Mesenchymal stem cell (in vitro differentiated cells and primary cell): ENCODE results near the gene TFPT.
A peak's percentile ranks its signal among the peaks of the same experiment; 100 is the strongest.
"Not testable (repeated sequence)": the region's sequence is repeated elsewhere in the genome, so short reads cannot be mapped to it uniquely, and the experiment has no call there.

Source experiments
- DNase-seq: peaks from one replicate; pipeline ENCODE4 v3.0.0-alpha.2; 2013
- H2AFZ ChIP-seq: one replicate; pipeline ENCODE4 v1.6.1; 2013; ENCODE audit warnings: low read depth, mild to moderate bottlenecking, control low read depth, inconsistent platforms, low read length, moderate library complexity
- H2AK5ac ChIP-seq: 2 replicates; pipeline ENCODE4 v1.6.1; 2013; ENCODE audit warnings: low read length, moderate library complexity, mild to moderate bottlenecking, inconsistent platforms; ENCODE audit not compliant: severe bottlenecking
- H2BK120ac ChIP-seq: one replicate; pipeline ENCODE4 v1.6.1; 2013; ENCODE audit warnings: low read depth, mild to moderate bottlenecking, inconsistent platforms, low read length, moderate library complexity
- H2BK12ac ChIP-seq, 2 experiments: one replicate each; pipeline ENCODE4 v1.6.1; 2013; ENCODE audit warnings: inconsistent platforms in 2 of 2, low read length in 2 of 2, mild to moderate bottlenecking in 2 of 2, moderate library complexity in 2 of 2, control low read depth in 1 of 2
- H2BK15ac ChIP-seq: one replicate; pipeline ENCODE4 v1.6.1; 2013; ENCODE audit warnings: mild to moderate bottlenecking, low read depth, inconsistent platforms; ENCODE audit not compliant: poor library complexity, severe bottlenecking
- H2BK5ac ChIP-seq: 2 replicates; pipeline ENCODE4 v1.6.1; 2013; ENCODE audit warnings: low read depth, mild to moderate bottlenecking, low read length, control low read depth, inconsistent platforms; ENCODE audit not compliant: poor library complexity, severe bottlenecking
- H3K14ac ChIP-seq, 2 experiments: one replicate each; pipeline ENCODE4 v1.6.1; 2013; ENCODE audit warnings: inconsistent platforms in 2 of 2, low read length in 2 of 2, control low read depth in 1 of 2, mild to moderate bottlenecking in 1 of 2, moderate library complexity in 1 of 2
- H3K18ac ChIP-seq, 2 experiments: one replicate each; pipeline ENCODE4 v1.6.1; 2013; ENCODE audit warnings: inconsistent platforms in 2 of 2, low read length in 2 of 2, control low read depth in 1 of 2, low read depth in 1 of 2, mild to moderate bottlenecking in 1 of 2
- H3K23ac ChIP-seq, 2 experiments: one replicate each; pipeline ENCODE4 v1.6.1; 2013; ENCODE audit warnings: inconsistent platforms in 2 of 2, low read length in 2 of 2, mild to moderate bottlenecking in 2 of 2, moderate library complexity in 2 of 2, control low read depth in 1 of 2
- H3K27ac ChIP-seq: 2 replicates; pipeline ENCODE4 v1.5.1; 2013; ENCODE audit warnings: mild to moderate bottlenecking, moderate library complexity, low read length, control low read depth, inconsistent platforms; ENCODE audit not compliant: poor library complexity, severe bottlenecking
- H3K27me3 ChIP-seq, 2 experiments: 2 replicates each; pipeline versions ENCODE4 v1.6.1 to v1.7.0; 2013; ENCODE audit warnings: low read length in 2 of 2, mild to moderate bottlenecking in 2 of 2, moderate library complexity in 2 of 2, control low read depth in 1 of 2, inconsistent platforms in 1 of 2; ENCODE audit not compliant: control insufficient read depth in 1 of 2, insufficient read depth in 1 of 2
- H3K36me3 ChIP-seq, 2 experiments: 2 replicates each; pipeline versions ENCODE4 v1.6.1 to v1.7.0; 2013; ENCODE audit warnings: low read length in 2 of 2, control low read depth in 1 of 2, inconsistent platforms in 1 of 2, low read depth in 1 of 2, mild to moderate bottlenecking in 1 of 2; ENCODE audit not compliant: insufficient read depth in 2 of 2, control insufficient read depth in 1 of 2
- H3K4ac ChIP-seq, 2 experiments: one replicate each; pipeline ENCODE4 v1.6.1; 2013; ENCODE audit warnings: inconsistent platforms in 2 of 2, low read length in 2 of 2, mild to moderate bottlenecking in 2 of 2, moderate library complexity in 2 of 2, control low read depth in 1 of 2, low read depth in 1 of 2
- H3K4me1 ChIP-seq: 2 replicates; pipeline ENCODE4 v1.6.1; 2013; ENCODE audit warnings: low read depth, low read length, control low read depth; ENCODE audit not compliant: control insufficient read depth, insufficient read depth
- H3K4me2 ChIP-seq: 2 replicates; pipeline ENCODE4 v1.6.1; 2013; ENCODE audit warnings: low read length, mild to moderate bottlenecking, inconsistent platforms; ENCODE audit not compliant: poor library complexity, severe bottlenecking
- H3K4me3 ChIP-seq, 2 experiments: 2 replicates each; pipeline versions ENCODE4 v1.5.1 to v1.7.0; 2013; ENCODE audit warnings: low read length in 2 of 2, mild to moderate bottlenecking in 2 of 2, control low read depth in 1 of 2, low read depth in 1 of 2; ENCODE audit not compliant: insufficient read depth in 1 of 2
- H3K79me1 ChIP-seq: replicated peaks from 2 replicates; pipeline ENCODE4 v1.6.1; 2013; ENCODE audit warnings: mild to moderate bottlenecking, control low read depth, low read length, inconsistent platforms; ENCODE audit not compliant: poor library complexity, severe bottlenecking
- H3K9ac ChIP-seq: 2 replicates; pipeline ENCODE4 v1.7.0; 2013; ENCODE audit warnings: mild to moderate bottlenecking, low read length, moderate library complexity
- H3K9me3 ChIP-seq: 2 replicates; pipeline ENCODE4 v1.7.0; 2013; ENCODE audit warnings: mild to moderate bottlenecking, low read length; ENCODE audit not compliant: control insufficient read depth
- H4K8ac ChIP-seq: one replicate; pipeline ENCODE4 v1.6.1; 2013; ENCODE audit warnings: inconsistent platforms, mild to moderate bottlenecking, low read length, moderate library complexity
- H4K91ac ChIP-seq: one replicate; pipeline ENCODE4 v1.6.1; 2013; ENCODE audit warnings: mild to moderate bottlenecking, low read length, inconsistent platforms
- WGBS: methylation state at CpG from one replicate; pipeline ENCODE4 v1.1.7; 2013; ENCODE audit warnings: mixed read lengths; 5-methylcytosine and 5-hydroxymethylcytosine counted together

The TFPT gene

GRCh38 chr19:54099903-54100255, 15.6 kb downstream of the TFPT start:
- H3K4me2 ChIP-seq, H3K9ac ChIP-seq, H3K4me3 ChIP-seq, H3K27ac ChIP-seq, H3K23ac ChIP-seq, H3K14ac ChIP-seq, H4K91ac ChIP-seq, H3K18ac ChIP-seq, H3K36me3 ChIP-seq, H3K79me1 ChIP-seq, H2BK12ac ChIP-seq, H2AK5ac ChIP-seq, H3K27me3 ChIP-seq, H3K4ac ChIP-seq, DNase-seq, H2BK120ac ChIP-seq, H3K9me3 ChIP-seq, H4K8ac ChIP-seq, H2AFZ ChIP-seq, H2BK15ac ChIP-seq, H2BK5ac ChIP-seq: not testable (repeated sequence)
- WGBS: 85% methylated on average over 9 of the region's 9 CpGs
- H3K4me1 ChIP-seq: peaks cover 11% of the 10 kb centered on the region

GRCh38 chr19:54099190-54099902, 16.1 kb downstream of the TFPT start:
- Histone ChIP-seq H3K14ac (no peak overlapping the region), H3K9me3 (peaks cover 1% of the 10 kb centered on the region), H3K27ac (no peak overlapping the region), H3K4ac (no peak overlapping the region), H2BK15ac (no peak overlapping the region), H3K4me1 (peaks cover 11% of the 10 kb centered on the region), H2AFZ (no peak overlapping the region), H3K27me3 (peaks cover 0 to 12% of the 10 kb centered on the region in 2 experiments), H2AK5ac (no peak overlapping the region), H3K4me2 (no peak overlapping the region), H3K4me3 (no peak overlapping the region), H2BK120ac (no peak overlapping the region), H4K8ac (no peak overlapping the region), H3K36me3 (no peaks in the 10 kb centered on the region), H3K9ac (no peak overlapping the region), H2BK5ac (no peak overlapping the region), H3K23ac (no peak overlapping the region), H2BK12ac (no peak overlapping the region), H3K79me1 (peaks cover 2% of the 10 kb centered on the region), H4K91ac (no peak overlapping the region), H3K18ac (no peak overlapping the region)
- 92% methylated on average over 12 of the region's 12 CpGs for WGBS
- no peak for DNase-seq

- Histone ChIP-seq H2BK12ac (no peak overlapping the region), H3K79me1 (no peaks in the 10 kb centered on the region), H3K14ac (no peak overlapping the region), H3K27ac (no peak overlapping the region), H2BK15ac (no peak overlapping the region), H4K91ac (no peak overlapping the region), H3K9ac (peak overlapping the region; percentile 85), H3K4ac (peak overlapping the region in 1 of 2 experiments; percentile 54), H3K4me1 (peaks cover 6% of the 10 kb centered on the region), H3K9me3 (peaks cover 4% of the 10 kb centered on the region), H2AK5ac (no peak overlapping the region), H2AFZ (peak overlapping the region; percentile 30), H3K4me2 (peak overlapping the region; percentile 66), H2BK5ac (no peak overlapping the region), H3K4me3 (peak overlapping the region in 1 of 2 experiments; percentile 77), H2BK120ac (no peak overlapping the region), H3K18ac (no peak overlapping the region), H4K8ac (peak overlapping the region; percentile 77), H3K23ac (no peak overlapping the region), H3K27me3 (peaks cover 0 to 12% of the 10 kb centered on the region in 2 experiments), H3K36me3 (no peaks in the 10 kb centered on the region)
- DNase-seq: peak; percentile 47
- 12% methylated on average over 14 of the region's 14 CpGs for WGBS
These were observed 18.8 kb downstream of the TFPT start for GRCh38 chr19:54096617-54097106.

GRCh38 chr19:54095859-54096616, 19.4 kb downstream of the TFPT start:
- not testable (repeated sequence) for H3K4me1 ChIP-seq, H3K14ac ChIP-seq, H4K91ac ChIP-seq, H2AK5ac ChIP-seq, H2BK120ac ChIP-seq, H2BK15ac ChIP-seq, H3K4ac ChIP-seq, H2BK5ac ChIP-seq, H3K27ac ChIP-seq, H3K79me1 ChIP-seq, H3K9me3 ChIP-seq, H4K8ac ChIP-seq, H3K36me3 ChIP-seq, H2BK12ac ChIP-seq
- peak overlapping the region; percentile 76 for H3K4me2 ChIP-seq
- WGBS: 2% methylated on average over 44 of the region's 46 CpGs
- peak; percentile 36 for DNase-seq
- H3K23ac ChIP-seq: peak overlapping the region in 1 of 2 experiments; percentile 23
- H3K18ac ChIP-seq: peak overlapping the region in 1 of 2 experiments; percentile 7
- peak overlapping the region; percentile 43 to 77 for H3K4me3 ChIP-seq
- peak overlapping the region; percentile 85 for H3K9ac ChIP-seq
- H3K27me3 ChIP-seq: peaks cover 0 to 12% of the 10 kb centered on the region in 2 experiments
- peak overlapping the region; percentile 33 for H2AFZ ChIP-seq
